ENCODE measurements around the gene LIPK.

The LIPK gene

GRCh38 chr10:88794731-88795130 is 88.7 kb downstream of the LIPK start:
- Histone ChIP-seq H3K9me3 (ENCODE audit: control insufficient read depth in 2 of 2, low read length in 2 of 2) (no peaks in the 10 kb centered on the region), H3K4me1 (ENCODE audit: control insufficient read depth in 2 of 2, insufficient read depth in 2 of 2, low read length in 2 of 2) (no peaks in the 10 kb centered on the region), H3K4me3 (ENCODE audit: low read length in 2 of 2) (no peak overlapping the region), H3K27me3 (ENCODE audit: control insufficient read depth in 2 of 2, insufficient read depth in 2 of 2, low read length in 2 of 2) (no peaks in the 10 kb centered on the region), H3K9ac (ENCODE audit: low read depth in 1 of 2, low read length in 2 of 2) (no peak overlapping the region), H3K36me3 (ENCODE audit: control insufficient read depth in 2 of 2, insufficient read depth in 2 of 2, low read length in 2 of 2) (no peaks in the 10 kb centered on the region), H3K27ac (ENCODE audit: low read depth in 2 of 2, low read length in 2 of 2) (no peak overlapping the region)

- Histone ChIP-seq H3K36me3 (ENCODE audit: control insufficient read depth in 2 of 2, insufficient read depth in 2 of 2, low read length in 2 of 2) (no peaks in the 10 kb centered on the region), H3K4me1 (ENCODE audit: control insufficient read depth in 2 of 2, insufficient read depth in 2 of 2, low read length in 2 of 2) (no peaks in the 10 kb centered on the region), H3K27ac (ENCODE audit: low read depth in 2 of 2, low read length in 2 of 2) (no peak overlapping the region), H3K9ac (ENCODE audit: low read depth in 1 of 2, low read length in 2 of 2) (no peak overlapping the region), H3K4me3 (ENCODE audit: low read length in 2 of 2) (no peak overlapping the region), H3K27me3 (ENCODE audit: control insufficient read depth in 2 of 2, insufficient read depth in 2 of 2, low read length in 2 of 2) (no peaks in the 10 kb centered on the region), H3K9me3 (ENCODE audit: control insufficient read depth in 2 of 2, low read length in 2 of 2) (no peaks in the 10 kb centered on the region)
Observed at GRCh38 chr10:88800152-88801125, 94.4 kb downstream of the LIPK start.
